Heart left ventricle (tissue), 16 donors: ENCODE data around the gene FAT1. TPM values are rescaled to one million over a fixed set of nuclear protein-coding genes. Genes with fewer than 3 reads are reported as not detected.
A peak's percentile ranks its signal among the peaks of the same experiment; 100 is the strongest.
"Not testable (repeated sequence)": the region's sequence is repeated elsewhere in the genome, so short reads cannot be mapped to it uniquely, and the experiment has no call there.

ENCODE experiments used
- ATAC-seq, 4 donors: fragments of 200-7000 bp; cut with Tn5 transposase; one replicate each; pipeline ENCODE4 v1.9.1; 2020 to 2022; ENCODE audit warnings: moderate library complexity in 4 of 4, mild to moderate bottlenecking in 3 of 4, moderate number of reproducible peaks in 1 of 4
- DNase-seq, 5 donors: peaks; one replicate each; pipeline ENCODE4 v3.0.0-alpha.2; 2020
- H3K27ac ChIP-seq, 12 donors: fragments of 200-600 bp; sonication (generic) in 4 of 12; one replicate each; pipeline versions ENCODE4 v1.5.0 to v1.8.0; 2016 to 2022; ENCODE audit warnings: mild to moderate bottlenecking in 2 of 12
- H3K27me3 ChIP-seq, 9 donors: fragments of 200-600 bp; sonication (generic) in 2 of 9; one replicate each; pipeline versions ENCODE4 v1.5.1 to v1.8.0; 2016 to 2022; ENCODE audit warnings: mild to moderate bottlenecking in 3 of 9
- H3K36me3 ChIP-seq, 9 donors: fragments of 200-600 bp; sonication (generic) in 2 of 9; one replicate each; pipeline versions ENCODE4 v1.5.0 to v1.8.0; 2018 to 2022; ENCODE audit warnings: mild to moderate bottlenecking in 2 of 9
- H3K4me1 ChIP-seq, 12 donors: fragments of 200-600 bp; sonication (generic) in 4 of 12; one replicate each; pipeline versions ENCODE4 v1.5.0 to v1.8.0; 2016 to 2022; ENCODE audit warnings: mild to moderate bottlenecking in 3 of 12
- H3K4me3 ChIP-seq, 12 donors: fragments of 200-600 bp; sonication (generic) in 4 of 12; one replicate each; pipeline versions ENCODE4 v1.5.0 to v1.8.0; 2017 to 2022; ENCODE audit warnings: mild to moderate bottlenecking in 9 of 12, moderate library complexity in 4 of 12
- H3K9me3 ChIP-seq, 12 donors: fragments of 200-600 bp; sonication (generic) in 4 of 12; one replicate each; pipeline versions ENCODE4 v1.5.0 to v1.8.0; 2016 to 2022; ENCODE audit warnings: mild to moderate bottlenecking in 1 of 12
- POLR2A ChIP-seq, 2 donors: fragments of 450-650 bp; IDR thresholded peaks; one replicate each; pipeline ENCODE4 v1.6.1; 2017; ENCODE audit warnings: antibody characterized with exemption in 2 of 2, mild to moderate bottlenecking in 2 of 2, moderate library complexity in 2 of 2
- WGBS, 4 donors: extraction: QIAGEN DNeasy Blood & Tissue Kit in 2 of 4; methylation state at CpG; one replicate each; pipeline versions ENCODE4 v1.1.5 to v1.1.7; 2013 to 2018; 5-methylcytosine and 5-hydroxymethylcytosine counted together
- intact Hi-C, 10 donors: fragments of 100-400 bp; cut with DNase I; formaldehyde crosslinking; loops; one replicate each; pipeline versions ENCODE4 v1.11.1 to v1.14.2; 2022
- polyA plus RNA-seq, 2 donors: library from polyadenylated mRNA; stranded (reverse); fragments of 200-250 nt; gene quantifications; one replicate each; pipeline ENCODE4 v1.2.3, GENCODE V29; 2013
- total RNA-seq, 9 donors: library from RNA; depleted of rRNA in 2 of 9; stranded (reverse); fragments of >200 nt in 2 of 9; fragmentation: NEBNext Ultra II Directional in 3 of 9; extraction: Animal tissue kit (Norgen Biotek cat#: 25700) in 3 of 9; gene quantifications; one replicate each; pipeline versions ENCODE4 v1.1.0 to v1.2.4, GENCODE V29; 2016 to 2023
- TF ChIP-seq, protein P1 (sequence below), 12 donors: fragments of 200-600 bp; sonication (generic) in 4 of 12; IDR thresholded peaks; one replicate each; pipeline versions ENCODE4 v1.5.0 to v1.8.0; 2018 to 2022; ENCODE audit warnings: antibody characterized with exemption in 12 of 12, mild to moderate bottlenecking in 5 of 12
- donor health status: ischemic (EF 13 %, LVEDD 7.1; RV severe dilation, severe dysfunction).
- donor health status: healthy with polysubstance abuse.
- donor health status: DM: no; HTN: yes; CAD: no.
- donor health status: DM: no; HTN: no; CAD: no.
- donor health status: ischemic (EF 25% LVEDD 6.9; RV normal size, moderate dysfunction).
- donor health status: ischemic (EF 25% LVEDD 5.7; RV mildly dilated, moderate dysfunction).
- donor health status: healthy.
- donor health status: DM: yes; HTN: yes; CAD: no.
- donor health status: ischemic (EF 35%, LVEDD 5.7; RV mildly dilated, moderate dysfunction).
- donor health status: nonischemic (EF 11% LVEDD 7.7; RV severe dilation, severe dysfunction).
- donor health status: DM: yes; HTN: yes; CAD: no.
- donor health status: PGD.
- donor health status: ischemic (EF 29% LVEDD 5.4; RV normal size, mild dysfunction).
- donor health status: nonischemic (EF 23%, LVEDD 6.1; RV moderate dilation, normal function).

The FAT1 gene
- total and polyA plus RNA-seq, 11 donors, result 15.2 to 151 (median 65.9) TPM

DNA sequence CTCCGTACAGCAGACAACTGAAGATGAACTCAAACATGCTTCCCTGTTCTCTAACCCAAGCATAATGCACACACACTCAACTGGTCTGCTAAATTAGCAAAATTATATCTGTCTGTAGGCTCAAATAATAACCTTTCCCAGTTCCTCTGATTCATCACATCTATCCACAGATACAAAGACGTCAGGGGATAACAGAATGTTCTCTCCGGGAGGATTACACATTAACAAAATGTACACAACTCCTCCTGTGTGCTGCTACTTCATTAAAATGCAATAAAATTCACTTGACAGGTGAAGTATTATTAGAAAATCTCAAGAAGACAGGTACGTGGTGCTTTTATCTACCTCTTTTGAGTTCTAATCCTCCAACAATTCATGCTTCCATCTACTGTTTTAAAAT lies 57.4 kb downstream of the FAT1 start:
- intact Hi-C loops, result loop anchor here in 3 of 10 donors (5.0 kb wide), 2 partner anchors 56 to 61 kb away; partner anchors contain the start of gene FAT1 (in 2 of the 3)
- ATAC-seq (peak in 1 of 4 donors; percentile 15), DNase-seq (no peak)
- TF ChIP-seq, protein P1, sequence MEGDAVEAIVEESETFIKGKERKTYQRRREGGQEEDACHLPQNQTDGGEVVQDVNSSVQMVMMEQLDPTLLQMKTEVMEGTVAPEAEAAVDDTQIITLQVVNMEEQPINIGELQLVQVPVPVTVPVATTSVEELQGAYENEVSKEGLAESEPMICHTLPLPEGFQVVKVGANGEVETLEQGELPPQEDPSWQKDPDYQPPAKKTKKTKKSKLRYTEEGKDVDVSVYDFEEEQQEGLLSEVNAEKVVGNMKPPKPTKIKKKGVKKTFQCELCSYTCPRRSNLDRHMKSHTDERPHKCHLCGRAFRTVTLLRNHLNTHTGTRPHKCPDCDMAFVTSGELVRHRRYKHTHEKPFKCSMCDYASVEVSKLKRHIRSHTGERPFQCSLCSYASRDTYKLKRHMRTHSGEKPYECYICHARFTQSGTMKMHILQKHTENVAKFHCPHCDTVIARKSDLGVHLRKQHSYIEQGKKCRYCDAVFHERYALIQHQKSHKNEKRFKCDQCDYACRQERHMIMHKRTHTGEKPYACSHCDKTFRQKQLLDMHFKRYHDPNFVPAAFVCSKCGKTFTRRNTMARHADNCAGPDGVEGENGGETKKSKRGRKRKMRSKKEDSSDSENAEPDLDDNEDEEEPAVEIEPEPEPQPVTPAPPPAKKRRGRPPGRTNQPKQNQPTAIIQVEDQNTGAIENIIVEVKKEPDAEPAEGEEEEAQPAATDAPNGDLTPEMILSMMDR (IDR thresholded peaks at IDR 0.05), result no peak
- no peak for TF ChIP-seq POLR2A (IDR thresholded peaks at IDR 0.05)
- Histone ChIP-seq H3K4me1 (peaks cover 0 to 18% (median 7%) of the 10 kb centered on the region in 12 donors), H3K27ac (no peak overlapping the region), H3K36me3 (peaks cover 0 to 25% (median 2%) of the 10 kb centered on the region in 9 donors), H3K9me3 (no peaks in the 10 kb centered on the region), H3K4me3 (no peak overlapping the region), H3K27me3 (no peaks in the 10 kb centered on the region)
- 66 to 70% (median 68%) methylated on average over 4 of the region's 4 CpGs for WGBS, 4 donors

DNA sequence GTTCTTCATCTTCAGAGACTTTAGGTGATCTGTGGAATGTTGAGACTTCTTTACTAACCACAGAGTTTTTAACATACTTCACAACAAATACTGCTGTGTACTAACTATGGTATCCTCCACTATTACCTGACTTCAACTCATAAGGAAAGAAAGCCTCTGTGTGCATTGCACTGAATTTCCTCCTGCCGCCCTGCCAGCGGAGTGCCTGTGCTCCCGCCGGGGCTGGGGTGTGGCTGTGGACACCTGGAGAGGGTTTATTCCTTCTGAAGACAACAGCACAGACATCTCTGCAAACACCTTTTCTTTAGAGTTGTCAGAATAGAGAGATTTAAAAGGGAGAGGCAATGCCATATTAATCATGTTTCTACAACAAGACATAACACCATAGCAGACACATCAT lies 63.3 kb downstream of the FAT1 start:
- no peak for ATAC-seq
- no peak for DNase-seq
- H3K4me1 ChIP-seq, result no peaks in the 10 kb centered on the region
- H3K27ac ChIP-seq, result no peak overlapping the region
- no peak overlapping the region for H3K4me3 ChIP-seq
- no peaks in the 10 kb centered on the region for H3K9me3 ChIP-seq
- no peak for TF ChIP-seq POLR2A (IDR thresholded peaks at IDR 0.05)
- TF ChIP-seq, protein P1 (IDR thresholded peaks at IDR 0.05), result no peak
- WGBS, 4 donors, result 91 to 96% (median 93%) methylated on average over 4 of the region's 4 CpGs
- H3K36me3 ChIP-seq, result peaks cover 0 to 40% (median 10%) of the 10 kb centered on the region in 9 donors
- no peaks in the 10 kb centered on the region for H3K27me3 ChIP-seq
- intact Hi-C loops, result no loop called here

DNA sequence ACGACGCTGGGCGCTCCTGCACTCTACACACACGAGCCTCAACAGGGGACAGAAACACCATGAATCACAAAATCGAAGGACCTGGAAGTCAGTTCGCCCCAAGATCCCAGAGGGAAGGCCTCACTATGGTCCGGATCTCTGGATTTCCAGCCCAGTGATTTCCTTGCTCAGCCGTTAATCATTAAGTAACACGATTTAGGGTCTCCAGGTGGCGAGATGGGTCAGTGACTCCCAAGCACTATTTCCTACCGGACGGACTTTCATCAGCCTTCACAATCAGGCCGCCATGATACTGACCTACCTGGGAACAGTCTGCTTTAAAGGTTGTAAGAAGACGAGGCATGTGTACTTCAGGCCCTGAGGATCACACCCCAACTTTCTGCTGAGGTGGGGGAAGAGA lies 63.7 kb downstream of the FAT1 start:
- Histone ChIP-seq H3K4me3 (no peak overlapping the region), H3K27me3 (no peaks in the 10 kb centered on the region), H3K4me1 (no peaks in the 10 kb centered on the region), H3K9me3 (no peaks in the 10 kb centered on the region), H3K36me3 (peaks cover 0 to 40% (median 10%) of the 10 kb centered on the region in 9 donors), H3K27ac (no peak overlapping the region)
- intact Hi-C loops, result no loop called here
- 85 to 94% (median 90%) methylated on average over 12 to 14 of the region's 14 CpGs for WGBS, 4 donors
- no peak for TF ChIP-seq POLR2A (IDR thresholded peaks at IDR 0.05)
- TF ChIP-seq, protein P1 (IDR thresholded peaks at IDR 0.05), result no peak
- no peak for DNase-seq
- ATAC-seq, result no peak

DNA sequence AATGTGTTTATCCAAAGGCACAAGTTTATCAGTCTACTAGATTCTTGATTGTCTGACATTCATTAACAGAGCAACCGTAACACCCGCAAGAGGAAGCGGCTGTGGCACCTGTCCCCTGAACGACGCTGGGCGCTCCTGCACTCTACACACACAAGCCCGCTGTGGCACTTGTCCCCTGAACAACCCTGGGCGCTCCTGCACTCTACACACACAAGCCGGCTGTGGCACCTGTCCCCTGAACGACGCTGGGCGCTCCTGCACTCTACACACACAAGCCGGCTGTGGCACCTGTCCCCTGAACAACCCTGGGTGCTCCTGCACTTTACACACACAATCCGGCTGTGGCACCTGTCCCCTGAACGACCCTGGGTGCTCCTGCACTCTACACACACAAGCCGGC lies 64.2 kb downstream of the FAT1 start:
- WGBS, 4 donors, result 88 to 94% (median 89%) methylated on average over 16 of the region's 16 CpGs

DNA sequence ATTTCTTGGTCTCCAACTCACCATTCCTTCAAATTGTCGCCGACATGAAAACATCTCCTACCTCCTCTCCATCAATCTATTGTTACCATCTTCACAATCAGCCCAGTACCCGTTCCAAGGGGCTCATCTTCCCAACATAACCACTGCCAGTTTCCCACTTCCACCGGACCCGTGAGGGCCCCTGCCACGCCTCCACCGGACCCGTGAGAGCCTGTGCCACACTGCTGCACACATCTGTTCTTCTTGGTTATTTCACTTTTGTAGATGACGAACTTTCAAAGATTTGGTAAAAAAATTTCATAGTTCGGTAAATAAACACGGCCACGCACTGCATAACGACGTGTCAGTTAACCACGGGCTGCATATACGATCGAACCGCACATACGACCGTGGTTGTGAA lies 65.0 kb downstream of the FAT1 start:
- intact Hi-C loops, result no loop called here
- ATAC-seq (no peak), DNase-seq (no peak)
- no peak for TF ChIP-seq POLR2A (IDR thresholded peaks at IDR 0.05)
- TF ChIP-seq, protein P1 (IDR thresholded peaks at IDR 0.05), result no peak
- Histone ChIP-seq H3K27me3 (peaks cover 0 to 2% (median 0%) of the 10 kb centered on the region in 9 donors), H3K36me3 (peaks cover 0 to 40% (median 10%) of the 10 kb centered on the region in 9 donors), H3K4me3 (no peak overlapping the region), H3K4me1 (no peaks in the 10 kb centered on the region), H3K9me3 (no peaks in the 10 kb centered on the region), H3K27ac (no peak overlapping the region)
- WGBS, 4 donors, result 92 to 94% (median 94%) methylated on average over 20 of the region's 20 CpGs

More for the DNA sequence above, 64.2 kb downstream of the FAT1 start:
- DNase-seq, H3K4me1 ChIP-seq, intact Hi-C loops, H3K4me3 ChIP-seq, ATAC-seq, H3K27me3 ChIP-seq, H3K9me3 ChIP-seq, H3K27ac ChIP-seq: not testable (repeated sequence)
- peaks cover 0 to 40% (median 10%) of the 10 kb centered on the region in 9 donors for H3K36me3 ChIP-seq
